Esophagus muscularis mucosa (tissue), 4 donors: ENCODE results near the gene TAL1.
A peak's percentile ranks its signal among the peaks of the same experiment; 100 is the strongest.

Source experiments
- EP300 ChIP-seq: sonication (generic); formaldehyde crosslinking; IDR thresholded peaks from one replicate; pipeline ENCODE4 v1.6.1; 2017; ENCODE audit warnings: antibody characterized with exemption
- POLR2A ChIP-seq: fragments of 450-650 bp; IDR thresholded peaks from one replicate; pipeline ENCODE4 v1.6.1; 2017; ENCODE audit warnings: antibody characterized with exemption, moderate library complexity, mild to moderate bottlenecking, low read depth
- POLR2AphosphoS5 ChIP-seq, 2 donors: sonication (generic); formaldehyde crosslinking; IDR thresholded peaks; one replicate each; pipeline ENCODE4 v1.6.1; 2017; ENCODE audit warnings: antibody characterized with exemption in 2 of 2
- TF ChIP-seq, protein P1 (sequence below), 3 experiments: fragments of 200-600 bp in 2 of 3; fragments of 450-650 bp in 1 of 3; sonication (generic) in 2 of 3; IDR thresholded peaks; one replicate each; pipeline ENCODE4 v1.5.1; 2017 to 2019; ENCODE audit warnings: antibody characterized with exemption in 3 of 3, mild to moderate bottlenecking in 2 of 3, moderate library complexity in 1 of 3

DNA sequence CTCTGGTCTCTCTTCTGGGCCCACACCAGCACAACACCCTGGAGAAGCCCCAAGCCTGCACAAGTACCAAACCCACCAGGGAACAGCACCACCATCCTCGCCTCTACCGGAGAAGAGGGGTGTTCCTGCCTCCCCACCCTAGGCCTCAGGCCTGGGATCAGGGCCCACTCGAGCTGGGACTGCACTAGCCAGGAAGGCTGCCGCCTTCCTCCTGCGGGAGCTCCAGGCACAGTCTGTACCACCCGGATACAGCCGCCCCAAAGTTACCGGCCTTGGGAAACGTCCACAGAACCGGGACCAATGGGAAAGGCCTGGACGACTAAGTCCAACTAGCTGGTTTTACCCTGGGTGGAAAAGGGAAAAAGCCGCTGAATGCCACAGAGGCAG is 3.4 kb downstream of the TAL1 start:
- TF ChIP-seq, protein P1, sequence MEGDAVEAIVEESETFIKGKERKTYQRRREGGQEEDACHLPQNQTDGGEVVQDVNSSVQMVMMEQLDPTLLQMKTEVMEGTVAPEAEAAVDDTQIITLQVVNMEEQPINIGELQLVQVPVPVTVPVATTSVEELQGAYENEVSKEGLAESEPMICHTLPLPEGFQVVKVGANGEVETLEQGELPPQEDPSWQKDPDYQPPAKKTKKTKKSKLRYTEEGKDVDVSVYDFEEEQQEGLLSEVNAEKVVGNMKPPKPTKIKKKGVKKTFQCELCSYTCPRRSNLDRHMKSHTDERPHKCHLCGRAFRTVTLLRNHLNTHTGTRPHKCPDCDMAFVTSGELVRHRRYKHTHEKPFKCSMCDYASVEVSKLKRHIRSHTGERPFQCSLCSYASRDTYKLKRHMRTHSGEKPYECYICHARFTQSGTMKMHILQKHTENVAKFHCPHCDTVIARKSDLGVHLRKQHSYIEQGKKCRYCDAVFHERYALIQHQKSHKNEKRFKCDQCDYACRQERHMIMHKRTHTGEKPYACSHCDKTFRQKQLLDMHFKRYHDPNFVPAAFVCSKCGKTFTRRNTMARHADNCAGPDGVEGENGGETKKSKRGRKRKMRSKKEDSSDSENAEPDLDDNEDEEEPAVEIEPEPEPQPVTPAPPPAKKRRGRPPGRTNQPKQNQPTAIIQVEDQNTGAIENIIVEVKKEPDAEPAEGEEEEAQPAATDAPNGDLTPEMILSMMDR (IDR thresholded peaks at IDR 0.05): no peak
- peak; percentile 62 to 66 for TF ChIP-seq POLR2AphosphoS5 (IDR thresholded peaks at IDR 0.05)
- TF ChIP-seq EP300: no peak
- TF ChIP-seq POLR2A: no peak
